ENCODE data around the gene CLCN4.

Gene CLCN4

GRCh38 chrX:10120331-10120730 is 36.4 kb upstream of the CLCN4 start:
- TF ChIP-seq CTCF (conservative IDR thresholded peaks at IDR 0.05) (no peak), ZFX (IDR thresholded peaks at IDR 0.05) (no peak)
- no peak overlapping the region for H3K27ac ChIP-seq

- H3K27ac ChIP-seq: no peak overlapping the region
- TF ChIP-seq CTCF (conservative IDR thresholded peaks at IDR 0.05) (no peak), ZFX (IDR thresholded peaks at IDR 0.05) (no peak)
Observed at GRCh38 chrX:10120828-10121227, 35.9 kb upstream of the CLCN4 start.

- no peak overlapping the region for H3K27ac ChIP-seq
- TF ChIP-seq CTCF (conservative IDR thresholded peaks at IDR 0.05) (no peak), ZFX (IDR thresholded peaks at IDR 0.05) (no peak)
Observed at GRCh38 chrX:10121787-10122186, 35.0 kb upstream of the CLCN4 start.

GRCh38 chrX:10124506-10125247 is 32.1 kb upstream of the CLCN4 start:
- TF ChIP-seq CTCF (conservative IDR thresholded peaks at IDR 0.05): no peak
- no peak for TF ChIP-seq ZFX (IDR thresholded peaks at IDR 0.05)
- no peak overlapping the region for H3K27ac ChIP-seq

- no peak overlapping the region for H3K27ac ChIP-seq
- TF ChIP-seq ZFX (IDR thresholded peaks at IDR 0.05) (no peak), CTCF (conservative IDR thresholded peaks at IDR 0.05) (no peak)
Observed at GRCh38 chrX:10125248-10125615, 31.5 kb upstream of the CLCN4 start.

- no peak for TF ChIP-seq CTCF (conservative IDR thresholded peaks at IDR 0.05)
- TF ChIP-seq ZFX (IDR thresholded peaks at IDR 0.05): no peak
- H3K27ac ChIP-seq: no peak overlapping the region
Observed at GRCh38 chrX:10126044-10126443, 30.7 kb upstream of the CLCN4 start.

- no peak overlapping the region for H3K27ac ChIP-seq
- no peak for TF ChIP-seq ZFX (IDR thresholded peaks at IDR 0.05)
- TF ChIP-seq CTCF (conservative IDR thresholded peaks at IDR 0.05): no peak
Observed at GRCh38 chrX:10126834-10127233, 29.9 kb upstream of the CLCN4 start.

All from C4-2B (cell line).